Natural killer cell (primary cell): ENCODE results near the gene OR2V2. TPM values are rescaled to one million over a fixed set of nuclear protein-coding genes. Genes with fewer than 3 reads are reported as not detected.
"Not testable (repeated sequence)": the region's sequence is repeated elsewhere in the genome, so short reads cannot be mapped to it uniquely, and the experiment has no call there.

Experiments
- ATAC-seq, 3 donors: fragments of 150-1000 bp in 2 of 3; fragments of 200-7000 bp in 1 of 3; cut with Tn5 transposase; 1 replicate in 1 of 3; 2 replicates in 2 of 3; pipeline ENCODE4 v1.10.0; 2021; ENCODE audit warnings: mild to moderate bottlenecking in 2 of 3, moderate library complexity in 2 of 3
- DNase-seq, 2 donors: peaks; one replicate each; pipeline versions ENCODE4 v3.0.0 to v3.0.0-alpha.2; 2013 to 2021; ENCODE audit warnings: mixed read lengths in 1 of 2
- H3K27ac ChIP-seq: one replicate; pipeline ENCODE4 v1.5.1; 2013; ENCODE audit warnings: mild to moderate bottlenecking, low read length
- H3K27me3 ChIP-seq: one replicate; pipeline ENCODE4 v1.6.1; 2013; ENCODE audit warnings: low read length; ENCODE audit not compliant: control insufficient read depth, insufficient read depth
- H3K36me3 ChIP-seq: one replicate; pipeline ENCODE4 v1.6.1; 2013; ENCODE audit warnings: low read length; ENCODE audit not compliant: control insufficient read depth, insufficient read depth
- H3K4me1 ChIP-seq: one replicate; pipeline ENCODE4 v1.6.1; 2013; ENCODE audit warnings: low read length; ENCODE audit not compliant: control insufficient read depth, insufficient read depth
- H3K4me3 ChIP-seq: one replicate; pipeline ENCODE4 v1.5.1; 2013; ENCODE audit warnings: low read length
- H3K9me3 ChIP-seq: one replicate; pipeline ENCODE4 v1.6.1; 2013; ENCODE audit warnings: low read length; ENCODE audit not compliant: control insufficient read depth, insufficient read depth
- H3K27ac Mint-ChIP-seq, 2 donors: one replicate each; pipeline ENCODE4 v1.8.0; 2022; ENCODE audit warnings: mild to moderate bottlenecking in 2 of 2, mixed read lengths in 2 of 2, moderate library complexity in 1 of 2
- H3K27me3 Mint-ChIP-seq, 2 donors: one replicate each; pipeline ENCODE4 v1.8.0; 2022; ENCODE audit warnings: low read depth in 2 of 2, mixed read lengths in 2 of 2
- H3K36me3 Mint-ChIP-seq: one replicate; pipeline ENCODE4 v1.8.0; 2022; ENCODE audit warnings: mixed read lengths
- H3K4me1 Mint-ChIP-seq, 2 donors: one replicate each; pipeline ENCODE4 v1.8.0; 2022; ENCODE audit warnings: mixed read lengths in 2 of 2
- H3K4me3 Mint-ChIP-seq: one replicate; pipeline ENCODE4 v1.8.0; 2022; ENCODE audit warnings: mild to moderate bottlenecking, moderate library complexity, mixed read lengths
- H3K9me3 Mint-ChIP-seq, 2 donors: one replicate each; pipeline ENCODE4 v1.8.0; 2022; ENCODE audit warnings: mixed read lengths in 2 of 2
- WGBS: methylation state at CpG from one replicate; pipeline ENCODE4 v1.1.7; 2013; ENCODE audit warnings: missing lambda C conversion rate; ENCODE audit not compliant: insufficient coverage; 5-methylcytosine and 5-hydroxymethylcytosine counted together
- intact Hi-C: fragments of 100-400 bp; cut with micrococcal nuclease; formaldehyde crosslinking; loops from one replicate; pipeline ENCODE4 v1.14.2; 2022
- total RNA-seq, 4 donors: library from RNA; stranded (reverse); fragments of 120-200 nt in 1 of 4; gene quantifications; one replicate each; pipeline versions ENCODE4 v1.2.3 to v1.2.4, GENCODE V29; 2013 to 2022
- TF ChIP-seq, protein P1 (sequence below): fragments of 200-600 bp; IDR thresholded peaks from one replicate; pipeline ENCODE4 v1.8.0; 2022; ENCODE audit warnings: antibody characterized with exemption

OR2V2 gene
- total RNA-seq, 3 donors from 2014 or later (not counting 1 experiment from before 2014, with no cell fraction given) = not detected

DNA sequence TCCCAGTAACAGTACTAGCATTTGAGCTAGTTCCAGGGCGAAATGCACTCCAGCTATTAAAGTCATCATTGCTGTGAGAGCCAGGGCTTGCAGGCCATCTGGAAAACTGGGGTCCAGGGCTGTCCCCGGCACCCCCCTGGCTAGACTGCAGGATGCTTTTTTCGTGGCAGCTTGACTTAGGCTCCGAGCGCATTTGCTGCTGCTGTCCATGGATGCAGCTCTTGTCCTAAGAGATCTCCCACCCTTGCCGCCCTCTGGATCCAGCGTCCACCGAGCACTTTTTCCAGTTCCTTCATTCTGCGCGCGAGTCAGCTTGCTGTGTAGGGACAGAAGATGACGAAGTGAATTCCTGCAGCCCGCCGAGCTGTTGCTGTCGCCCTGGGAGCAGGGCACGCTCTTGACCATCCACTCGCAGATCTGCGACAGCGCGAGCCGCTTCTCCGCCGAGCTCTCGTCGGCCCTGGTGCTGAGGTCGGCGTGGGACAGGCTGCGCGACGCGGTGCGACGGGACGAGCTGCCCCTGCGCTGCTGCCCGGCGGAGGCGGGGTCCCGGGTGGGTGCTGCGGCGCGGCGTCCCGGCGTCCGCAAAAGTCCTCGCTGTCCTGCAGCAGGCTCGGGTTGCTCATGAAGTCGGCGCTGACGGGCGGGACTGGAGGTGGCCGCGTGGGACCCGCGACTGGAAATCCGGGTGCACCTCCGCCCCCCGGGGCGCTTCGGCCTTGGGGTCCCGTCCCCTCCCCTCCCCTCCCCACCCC, 47.1 kb upstream of the OR2V2 start:
- no peak for ATAC-seq
- no peak overlapping the region for H3K4me3 ChIP-seq
- no peak for DNase-seq
- H3K36me3 ChIP-seq = no peaks in the 10 kb centered on the region
- H3K4me1 ChIP-seq = no peaks in the 10 kb centered on the region
- intact Hi-C loops = loop anchor here (5.0 kb wide), 1 partner anchor 82 kb away; no protein-coding TSS in a partner anchor
- 6% methylated on average over 54 of the region's 62 CpGs for WGBS
- H3K4me3 Mint-ChIP-seq = no peak overlapping the region
- no peaks in the 10 kb centered on the region for H3K9me3 ChIP-seq
- TF ChIP-seq, protein P1, sequence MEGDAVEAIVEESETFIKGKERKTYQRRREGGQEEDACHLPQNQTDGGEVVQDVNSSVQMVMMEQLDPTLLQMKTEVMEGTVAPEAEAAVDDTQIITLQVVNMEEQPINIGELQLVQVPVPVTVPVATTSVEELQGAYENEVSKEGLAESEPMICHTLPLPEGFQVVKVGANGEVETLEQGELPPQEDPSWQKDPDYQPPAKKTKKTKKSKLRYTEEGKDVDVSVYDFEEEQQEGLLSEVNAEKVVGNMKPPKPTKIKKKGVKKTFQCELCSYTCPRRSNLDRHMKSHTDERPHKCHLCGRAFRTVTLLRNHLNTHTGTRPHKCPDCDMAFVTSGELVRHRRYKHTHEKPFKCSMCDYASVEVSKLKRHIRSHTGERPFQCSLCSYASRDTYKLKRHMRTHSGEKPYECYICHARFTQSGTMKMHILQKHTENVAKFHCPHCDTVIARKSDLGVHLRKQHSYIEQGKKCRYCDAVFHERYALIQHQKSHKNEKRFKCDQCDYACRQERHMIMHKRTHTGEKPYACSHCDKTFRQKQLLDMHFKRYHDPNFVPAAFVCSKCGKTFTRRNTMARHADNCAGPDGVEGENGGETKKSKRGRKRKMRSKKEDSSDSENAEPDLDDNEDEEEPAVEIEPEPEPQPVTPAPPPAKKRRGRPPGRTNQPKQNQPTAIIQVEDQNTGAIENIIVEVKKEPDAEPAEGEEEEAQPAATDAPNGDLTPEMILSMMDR = no peak
- no peaks in the 10 kb centered on the region for H3K36me3 Mint-ChIP-seq
- H3K4me1 Mint-ChIP-seq = peaks cover 6 to 8% of the 10 kb centered on the region in 2 donors
- H3K27ac ChIP-seq = no peak overlapping the region
- no peak overlapping the region for H3K27ac Mint-ChIP-seq
- no peaks in the 10 kb centered on the region for H3K9me3 Mint-ChIP-seq
- H3K27me3 Mint-ChIP-seq = peaks cover 25 to 30% of the 10 kb centered on the region in 2 donors
- H3K27me3 ChIP-seq = peaks cover 14% of the 10 kb centered on the region

DNA sequence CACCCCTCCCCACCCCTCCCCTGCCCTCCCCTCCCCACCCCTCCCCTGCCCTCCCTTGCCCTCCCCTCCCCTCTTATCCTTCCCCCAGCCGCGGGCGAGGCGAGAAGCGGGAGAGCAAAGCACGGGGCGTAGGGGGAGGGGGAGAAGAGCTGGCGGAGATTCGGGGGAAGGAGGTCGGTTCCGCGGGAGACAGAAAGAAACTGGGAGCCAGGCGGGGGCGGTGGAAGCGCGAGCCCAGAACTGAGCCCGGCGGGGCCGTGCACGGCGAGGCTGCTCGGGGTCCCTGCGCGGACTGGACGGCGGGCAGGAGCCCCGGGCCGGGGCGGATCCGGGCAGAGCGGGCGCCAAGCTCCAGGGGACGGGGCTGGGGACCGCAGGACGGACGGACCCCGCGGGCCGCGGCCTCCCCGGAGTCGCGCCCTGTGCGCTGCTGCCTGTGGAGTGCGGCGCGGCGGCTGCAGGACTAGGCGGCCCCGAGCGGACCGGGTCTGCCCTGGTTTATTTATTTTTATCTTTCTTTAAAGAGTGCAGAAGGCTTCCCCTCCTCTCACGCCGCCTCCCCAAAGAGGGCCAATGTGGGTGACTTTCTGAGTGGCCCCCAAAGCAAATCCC, 46.2 kb upstream of the OR2V2 start:
- H3K27me3 Mint-ChIP-seq = peaks cover 31 to 32% of the 10 kb centered on the region in 2 donors
- not testable (repeated sequence) for H3K36me3 ChIP-seq, H3K9me3 Mint-ChIP-seq, H3K4me3 ChIP-seq, ATAC-seq, DNase-seq, H3K4me1 Mint-ChIP-seq, H3K27ac ChIP-seq, H3K4me1 ChIP-seq, H3K4me3 Mint-ChIP-seq, H3K36me3 Mint-ChIP-seq, H3K9me3 ChIP-seq, H3K27ac Mint-ChIP-seq
- peaks cover 14% of the 10 kb centered on the region for H3K27me3 ChIP-seq
- intact Hi-C loops = loop anchor here (5.0 kb wide), 1 partner anchor 81 kb away; no protein-coding TSS in a partner anchor
- no CpG with 5 or more reads among the region's 54 CpGs for WGBS

DNA sequence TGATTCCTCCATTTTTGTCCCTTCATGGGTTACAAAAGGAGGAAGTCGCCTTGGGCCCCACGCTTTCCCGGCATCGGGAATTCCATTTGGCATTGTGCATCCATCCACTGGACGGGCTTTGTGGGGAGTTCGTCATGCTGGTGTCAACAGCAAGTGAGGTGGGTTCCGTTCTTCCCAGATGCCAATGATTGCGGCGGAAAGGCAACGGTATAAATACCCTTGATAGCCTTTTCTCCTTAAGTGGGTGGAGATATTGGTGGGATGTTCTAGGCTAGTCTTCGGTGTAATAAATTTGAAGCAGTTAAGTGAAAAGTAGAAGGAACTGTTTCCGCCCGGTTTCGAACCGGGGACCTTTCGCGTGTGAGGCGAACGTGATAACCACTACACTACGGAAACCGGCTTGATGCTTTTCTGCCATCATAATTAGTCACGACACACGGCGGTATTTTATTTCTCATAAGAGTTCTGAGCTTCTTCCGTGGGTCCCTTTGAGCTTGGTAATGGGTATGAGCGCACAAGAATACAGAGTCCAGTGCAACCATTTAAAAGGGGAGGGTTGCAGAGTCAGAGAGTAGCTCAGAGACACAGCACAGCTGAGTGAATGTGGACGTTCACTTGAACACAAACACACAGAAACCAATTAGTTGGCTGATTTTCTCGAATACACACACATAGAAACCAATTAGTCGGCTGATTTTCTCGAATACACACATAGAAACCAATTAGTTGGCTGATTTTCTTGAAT, 45.3 kb upstream of the OR2V2 start:
- H3K27ac ChIP-seq, H3K4me3 ChIP-seq, H3K9me3 ChIP-seq, H3K4me3 Mint-ChIP-seq, H3K36me3 ChIP-seq, H3K4me1 ChIP-seq, H3K36me3 Mint-ChIP-seq, DNase-seq, H3K27ac Mint-ChIP-seq, H3K9me3 Mint-ChIP-seq, H3K4me1 Mint-ChIP-seq, ATAC-seq: not testable (repeated sequence)
- intact Hi-C loops = loop anchor here (5.0 kb wide), 1 partner anchor 80 kb away; no protein-coding TSS in a partner anchor
- H3K27me3 Mint-ChIP-seq = peaks cover 34 to 35% of the 10 kb centered on the region in 2 donors
- no CpG with 5 or more reads among the region's 30 CpGs for WGBS
- peaks cover 15% of the 10 kb centered on the region for H3K27me3 ChIP-seq

DNA sequence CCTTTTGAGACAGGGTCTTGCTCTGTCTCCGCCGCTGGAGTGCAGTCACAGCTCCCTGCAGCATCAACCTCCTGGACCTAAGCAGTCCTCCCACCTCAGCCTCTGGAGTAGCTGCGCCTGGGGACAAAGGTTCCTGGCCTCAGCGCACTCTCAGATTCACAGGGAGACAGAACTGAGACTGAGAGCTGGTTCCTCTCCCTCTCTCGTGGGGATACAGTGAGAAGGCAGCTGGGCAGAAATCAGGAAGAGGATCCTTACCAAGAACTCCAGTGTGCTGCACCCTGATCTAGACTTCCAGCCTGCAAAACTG, 43.2 kb upstream of the OR2V2 start:
- not testable (repeated sequence) for H3K36me3 Mint-ChIP-seq, ATAC-seq, H3K27ac ChIP-seq, H3K9me3 Mint-ChIP-seq, H3K4me1 ChIP-seq, H3K36me3 ChIP-seq, H3K9me3 ChIP-seq, DNase-seq, H3K4me3 ChIP-seq, H3K4me1 Mint-ChIP-seq, H3K27ac Mint-ChIP-seq
- 9% methylated on average over 5 of the region's 5 CpGs for WGBS
- H3K27me3 ChIP-seq = peaks cover 16% of the 10 kb centered on the region
- intact Hi-C loops = loop anchor here (5.0 kb wide), 1 partner anchor 78 kb away; no protein-coding TSS in a partner anchor
- peaks cover 32 to 50% of the 10 kb centered on the region in 2 donors for H3K27me3 Mint-ChIP-seq
- peak overlapping the region; percentile 66 for H3K4me3 Mint-ChIP-seq

DNA sequence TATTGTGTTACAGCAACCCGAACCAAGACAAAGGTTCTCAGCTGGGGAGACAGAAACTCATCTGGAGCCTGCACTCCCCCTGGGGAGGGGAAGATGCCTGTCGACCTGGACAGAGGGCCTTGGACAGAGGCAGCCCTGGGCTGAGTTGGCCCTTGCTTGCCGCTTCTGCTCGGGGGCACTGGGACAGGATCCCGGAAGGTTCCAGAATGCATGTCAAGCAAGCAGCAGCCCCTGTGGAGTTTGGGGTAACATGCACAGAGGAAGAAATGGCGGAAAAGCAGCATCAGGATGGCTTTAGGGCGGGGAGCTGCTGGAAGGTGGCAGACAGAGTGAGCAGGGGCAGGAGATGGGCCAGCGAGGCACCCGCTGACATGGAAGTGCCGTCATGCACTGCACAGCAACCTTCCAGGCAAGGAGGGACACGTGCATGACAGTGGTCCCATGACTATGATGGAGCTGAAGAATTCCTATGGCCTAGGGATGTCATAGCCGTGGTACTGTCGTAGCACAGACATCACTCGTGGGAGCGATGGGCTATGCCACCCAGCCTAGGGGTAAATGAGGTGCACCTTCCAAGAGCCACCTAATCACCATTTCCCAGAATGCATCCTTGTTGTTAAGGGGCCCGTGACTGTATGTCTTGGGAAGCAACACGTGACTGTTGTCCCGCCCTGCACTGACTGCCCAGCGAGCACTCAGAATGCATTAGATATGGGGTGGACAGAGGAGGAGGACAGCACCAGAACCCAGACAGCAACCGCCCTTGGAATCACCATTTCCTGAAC, 42.6 kb upstream of the OR2V2 start:
- not testable (repeated sequence) for DNase-seq, H3K4me1 Mint-ChIP-seq, H3K36me3 Mint-ChIP-seq, H3K4me3 Mint-ChIP-seq, H3K9me3 ChIP-seq, H3K27ac ChIP-seq, ATAC-seq, H3K4me1 ChIP-seq, H3K27ac Mint-ChIP-seq, H3K9me3 Mint-ChIP-seq, H3K36me3 ChIP-seq, H3K4me3 ChIP-seq
- 58% methylated on average over 14 of the region's 20 CpGs for WGBS
- peaks cover 26 to 44% of the 10 kb centered on the region in 2 donors for H3K27me3 Mint-ChIP-seq
- H3K27me3 ChIP-seq = peaks cover 11% of the 10 kb centered on the region
- intact Hi-C loops = loop anchor here (5.0 kb wide), 1 partner anchor 78 kb away; no protein-coding TSS in a partner anchor
